ENCODE measurements around the gene HSFX2.

Gene HSFX2

DNA sequence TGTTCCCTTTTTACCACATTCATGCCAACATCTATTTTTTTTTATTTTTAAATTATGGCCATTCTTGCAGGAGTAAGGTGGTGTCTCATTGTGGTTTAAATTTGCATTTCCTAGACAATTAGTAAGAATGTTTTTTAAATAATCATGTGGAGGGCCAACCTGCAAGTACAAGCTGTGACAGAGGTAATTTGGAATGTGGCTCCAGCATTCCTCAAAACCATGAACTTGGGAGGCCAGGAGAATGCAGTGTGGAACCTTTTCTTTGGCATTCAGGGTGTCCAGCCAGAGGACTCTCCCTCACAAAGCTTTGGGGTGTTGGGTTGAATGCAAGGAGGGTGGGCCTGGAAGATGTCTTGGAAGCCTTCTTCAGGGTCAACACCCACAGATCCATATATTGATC is 43.7 kb upstream of the HSFX2 start:
- no peaks in the 10 kb centered on the region for H3K4me1 ChIP-seq (ENCODE audit: insufficient read depth, poor library complexity, severe bottlenecking)
- no peak for ATAC-seq (ENCODE audit: low read depth)
- H3K36me3 ChIP-seq (ENCODE audit: low read depth): no peaks in the 10 kb centered on the region
- TF ChIP-seq, protein P1, sequence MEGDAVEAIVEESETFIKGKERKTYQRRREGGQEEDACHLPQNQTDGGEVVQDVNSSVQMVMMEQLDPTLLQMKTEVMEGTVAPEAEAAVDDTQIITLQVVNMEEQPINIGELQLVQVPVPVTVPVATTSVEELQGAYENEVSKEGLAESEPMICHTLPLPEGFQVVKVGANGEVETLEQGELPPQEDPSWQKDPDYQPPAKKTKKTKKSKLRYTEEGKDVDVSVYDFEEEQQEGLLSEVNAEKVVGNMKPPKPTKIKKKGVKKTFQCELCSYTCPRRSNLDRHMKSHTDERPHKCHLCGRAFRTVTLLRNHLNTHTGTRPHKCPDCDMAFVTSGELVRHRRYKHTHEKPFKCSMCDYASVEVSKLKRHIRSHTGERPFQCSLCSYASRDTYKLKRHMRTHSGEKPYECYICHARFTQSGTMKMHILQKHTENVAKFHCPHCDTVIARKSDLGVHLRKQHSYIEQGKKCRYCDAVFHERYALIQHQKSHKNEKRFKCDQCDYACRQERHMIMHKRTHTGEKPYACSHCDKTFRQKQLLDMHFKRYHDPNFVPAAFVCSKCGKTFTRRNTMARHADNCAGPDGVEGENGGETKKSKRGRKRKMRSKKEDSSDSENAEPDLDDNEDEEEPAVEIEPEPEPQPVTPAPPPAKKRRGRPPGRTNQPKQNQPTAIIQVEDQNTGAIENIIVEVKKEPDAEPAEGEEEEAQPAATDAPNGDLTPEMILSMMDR (IDR thresholded peaks at IDR 0.05; ENCODE audit: poor library complexity, severe bottlenecking): no peak
- no peak overlapping the region for H3K27ac ChIP-seq (ENCODE audit: poor library complexity, severe bottlenecking)
- no peak overlapping the region for H3K4me3 ChIP-seq (ENCODE audit: severe bottlenecking)
- H3K9me3 ChIP-seq (ENCODE audit: severe bottlenecking): no peaks in the 10 kb centered on the region
- H3K27me3 ChIP-seq (ENCODE audit: insufficient read depth, poor library complexity, severe bottlenecking): no peaks in the 10 kb centered on the region
- no peak for DNase-seq (ENCODE audit: low spot score)

DNA sequence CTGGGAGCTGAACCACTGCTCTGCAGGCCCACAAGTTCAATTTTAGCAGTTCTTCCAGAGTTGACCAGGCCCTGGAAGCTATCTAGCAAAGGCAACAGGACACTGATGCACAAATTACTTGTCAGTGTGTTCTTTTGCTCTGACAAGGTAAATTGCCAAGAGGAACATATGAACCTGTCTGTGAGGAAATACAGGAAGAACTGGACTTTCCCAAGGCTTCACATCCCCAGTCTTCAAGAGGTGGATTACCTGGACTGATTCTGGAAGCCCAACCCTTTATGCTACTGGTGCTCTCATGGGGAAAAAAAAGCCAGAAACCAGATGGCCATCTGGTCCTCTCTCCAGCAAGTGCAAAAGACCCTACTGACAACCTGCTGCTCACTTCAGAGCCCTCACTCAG is 38.4 kb upstream of the HSFX2 start:
- TF ChIP-seq, protein P1 (IDR thresholded peaks at IDR 0.05; ENCODE audit: poor library complexity, severe bottlenecking): no peak
- peaks cover 4% of the 10 kb centered on the region for H3K4me1 ChIP-seq (ENCODE audit: insufficient read depth, poor library complexity, severe bottlenecking)
- ATAC-seq (ENCODE audit: low read depth): no peak

DNA sequence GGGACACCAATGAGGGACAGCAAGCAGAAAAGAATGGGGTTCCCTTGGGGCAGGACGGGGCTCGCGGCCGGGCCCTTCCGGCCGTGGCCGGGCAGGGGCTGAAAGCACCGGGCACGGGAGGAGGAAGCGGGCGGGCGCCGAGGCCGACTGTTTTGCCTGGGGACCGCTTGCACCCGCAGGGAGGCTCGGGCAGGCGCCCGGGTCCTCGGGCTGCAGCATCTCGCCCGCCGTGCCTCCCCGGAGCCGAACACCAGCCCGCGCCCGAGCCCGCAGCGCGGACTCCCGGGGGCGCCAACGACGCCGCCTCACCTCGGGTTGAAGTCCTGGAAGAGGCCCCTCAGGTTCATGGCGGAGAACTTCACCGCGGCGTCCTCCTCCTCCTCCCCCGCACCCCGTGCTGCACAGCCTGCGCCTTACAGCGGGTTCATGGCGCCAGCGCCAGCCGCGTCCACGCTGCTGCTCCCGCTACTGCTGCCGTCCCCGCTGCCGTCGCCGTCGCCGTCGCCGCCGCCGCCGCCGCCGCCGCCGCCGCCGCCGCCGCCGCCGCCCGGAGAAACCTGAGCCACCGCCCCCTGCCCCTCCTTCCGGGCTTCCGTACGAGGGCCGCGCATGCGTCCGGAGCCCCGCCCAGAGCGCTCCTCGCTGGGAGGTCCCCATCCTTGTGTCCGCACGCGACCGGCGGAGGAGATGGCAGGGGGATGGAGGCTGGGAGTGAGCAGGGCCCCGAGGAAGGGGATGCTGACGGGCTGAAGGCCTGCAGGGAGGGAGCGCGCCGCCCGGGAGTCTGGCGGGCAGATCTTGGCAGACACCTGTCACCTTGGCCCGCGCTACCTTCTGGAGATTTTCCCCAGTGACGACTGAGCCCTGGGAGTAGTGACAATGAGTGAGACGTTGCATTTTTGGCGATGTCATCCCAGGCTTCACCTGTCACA is 36.4 kb upstream of the HSFX2 start, which contains the start of gene TMEM185A:
Gene TMEM185A, minus strand, starts transcription at position 559 of the 932 bp plus-strand sequence. Its CDS starts 212 bp downstream, at position 347.
- DNase-seq (ENCODE audit: low spot score) (no peak), ATAC-seq (ENCODE audit: low read depth) (peak; percentile 49)
- Histone ChIP-seq H3K27me3 (ENCODE audit: insufficient read depth, poor library complexity, severe bottlenecking) (no peaks in the 10 kb centered on the region), H3K27ac (ENCODE audit: poor library complexity, severe bottlenecking) (peak within 1 kb of the TSS; percentile 12), H3K9me3 (ENCODE audit: severe bottlenecking) (no peaks in the 10 kb centered on the region), H3K36me3 (ENCODE audit: low read depth) (no peaks in the 10 kb centered on the region), H3K4me1 (ENCODE audit: insufficient read depth, poor library complexity, severe bottlenecking) (peaks cover 8% of the 10 kb centered on the region), H3K4me3 (ENCODE audit: severe bottlenecking) (peak within 1 kb of the TSS; percentile 50)
- TF ChIP-seq, protein P1 (IDR thresholded peaks at IDR 0.05; ENCODE audit: poor library complexity, severe bottlenecking): no peak

More for the DNA sequence above, 38.4 kb upstream of the HSFX2 start:
- Histone ChIP-seq H3K27me3 (ENCODE audit: insufficient read depth, poor library complexity, severe bottlenecking) (no peaks in the 10 kb centered on the region), H3K9me3 (ENCODE audit: severe bottlenecking) (no peaks in the 10 kb centered on the region), H3K4me3 (ENCODE audit: severe bottlenecking) (no peak overlapping the region), H3K27ac (ENCODE audit: poor library complexity, severe bottlenecking) (no peak overlapping the region), H3K36me3 (ENCODE audit: low read depth) (no peaks in the 10 kb centered on the region)
- DNase-seq (ENCODE audit: low spot score): no peak

DNA sequence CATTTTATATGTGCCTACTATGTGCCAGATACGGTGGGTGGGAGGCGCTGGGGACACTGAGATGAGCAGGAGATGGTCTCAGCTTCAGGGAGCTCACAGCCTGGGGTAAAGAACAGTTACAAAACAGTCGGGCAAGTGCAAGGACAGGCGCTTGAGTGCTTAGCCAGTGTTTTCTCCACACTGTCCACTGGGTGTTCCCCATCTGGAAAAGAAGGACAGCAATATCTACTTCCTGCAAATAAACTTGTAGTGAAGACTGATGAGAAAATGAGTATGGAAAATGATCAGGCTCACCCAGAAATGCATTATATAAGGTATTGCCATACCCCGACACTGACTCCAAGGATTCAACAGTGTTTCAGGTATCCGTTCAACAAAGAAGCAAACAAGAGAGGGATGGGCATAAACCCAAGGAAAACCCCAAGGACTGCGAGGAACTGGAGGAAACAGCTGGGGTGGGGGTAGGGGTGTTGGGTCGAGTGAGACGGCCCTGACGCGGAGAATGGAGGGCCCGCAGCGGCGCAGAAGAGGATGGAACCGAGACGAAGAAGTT is 35.6 kb upstream of the HSFX2 start:
- H3K36me3 ChIP-seq (ENCODE audit: low read depth): no peaks in the 10 kb centered on the region
- H3K9me3 ChIP-seq (ENCODE audit: severe bottlenecking): no peaks in the 10 kb centered on the region
- peak overlapping the region; percentile 50 for H3K4me3 ChIP-seq (ENCODE audit: severe bottlenecking)
- H3K4me1 ChIP-seq (ENCODE audit: insufficient read depth, poor library complexity, severe bottlenecking): peaks cover 8% of the 10 kb centered on the region
- ATAC-seq (ENCODE audit: low read depth) (peak; percentile 62), DNase-seq (ENCODE audit: low spot score) (no peak)
- H3K27me3 ChIP-seq (ENCODE audit: insufficient read depth, poor library complexity, severe bottlenecking): no peaks in the 10 kb centered on the region
- H3K27ac ChIP-seq (ENCODE audit: poor library complexity, severe bottlenecking): peak overlapping the region; percentile 12
- TF ChIP-seq, protein P1 (IDR thresholded peaks at IDR 0.05; ENCODE audit: poor library complexity, severe bottlenecking): peak; percentile 15
